Stomach smooth muscle (tissue), 2 donors: ENCODE results near the gene PAK5.

ENCODE experiments used
- H3K27ac ChIP-seq: one replicate; pipeline ENCODE4 v1.7.0; 2013; ENCODE audit warnings: mild to moderate bottlenecking, low read length, inconsistent platforms
- H3K27me3 ChIP-seq, 2 donors: one replicate each; pipeline ENCODE4 v1.7.0; 2013; ENCODE audit warnings: low read length in 2 of 2; ENCODE audit not compliant: insufficient read depth in 2 of 2, control insufficient read depth in 1 of 2
- H3K36me3 ChIP-seq, 2 donors: one replicate each; pipeline ENCODE4 v1.7.0; 2013; ENCODE audit warnings: low read length in 2 of 2; ENCODE audit not compliant: control insufficient read depth in 2 of 2, insufficient read depth in 2 of 2
- H3K4me1 ChIP-seq: one replicate; pipeline ENCODE4 v1.7.0; 2013; ENCODE audit warnings: low read length; ENCODE audit not compliant: control insufficient read depth, insufficient read depth
- H3K4me3 ChIP-seq, 2 donors: one replicate each; pipeline ENCODE4 v1.7.0; 2013; ENCODE audit warnings: low read length in 2 of 2
- H3K9ac ChIP-seq, 2 donors: one replicate each; pipeline ENCODE4 v1.7.0; 2013; ENCODE audit warnings: low read length in 2 of 2, mild to moderate bottlenecking in 1 of 2
- H3K9me3 ChIP-seq, 2 donors: one replicate each; pipeline ENCODE4 v1.7.0; 2013; ENCODE audit warnings: low read length in 2 of 2; ENCODE audit not compliant: control insufficient read depth in 2 of 2
- donor health status: healthy.
- donor health status: Pancreatic carcinoma.

Gene PAK5

GRCh38 chr20:9794831-9795230 is 44.0 kb downstream of the PAK5 start:
- H3K9ac ChIP-seq, result no peak overlapping the region
- H3K4me3 ChIP-seq, result no peak overlapping the region
- H3K4me1 ChIP-seq, result no peaks in the 10 kb centered on the region
- H3K36me3 ChIP-seq, result no peaks in the 10 kb centered on the region
- no peaks in the 10 kb centered on the region for H3K9me3 ChIP-seq
- no peaks in the 10 kb centered on the region for H3K27me3 ChIP-seq
- no peak overlapping the region for H3K27ac ChIP-seq

GRCh38 chr20:9792674-9793073 is 46.2 kb downstream of the PAK5 start:
- Histone ChIP-seq H3K36me3 (no peaks in the 10 kb centered on the region), H3K9me3 (no peaks in the 10 kb centered on the region), H3K4me1 (no peaks in the 10 kb centered on the region), H3K4me3 (no peak overlapping the region), H3K9ac (no peak overlapping the region), H3K27me3 (no peaks in the 10 kb centered on the region), H3K27ac (no peak overlapping the region)

- Histone ChIP-seq H3K4me1 (no peaks in the 10 kb centered on the region), H3K27me3 (no peaks in the 10 kb centered on the region), H3K9ac (no peak overlapping the region), H3K27ac (no peak overlapping the region), H3K9me3 (no peaks in the 10 kb centered on the region), H3K4me3 (no peak overlapping the region), H3K36me3 (no peaks in the 10 kb centered on the region)
Measured at GRCh38 chr20:9789131-9789530, 49.7 kb downstream of the PAK5 start.

- Histone ChIP-seq H3K36me3 (no peaks in the 10 kb centered on the region), H3K4me1 (no peaks in the 10 kb centered on the region), H3K4me3 (no peak overlapping the region), H3K9me3 (no peaks in the 10 kb centered on the region), H3K27ac (no peak overlapping the region), H3K27me3 (no peaks in the 10 kb centered on the region), H3K9ac (no peak overlapping the region)
Measured at GRCh38 chr20:9775176-9775575, 63.7 kb downstream of the PAK5 start.

- Histone ChIP-seq H3K4me3 (no peak overlapping the region), H3K27ac (no peak overlapping the region), H3K36me3 (no peaks in the 10 kb centered on the region), H3K9ac (no peak overlapping the region), H3K27me3 (no peaks in the 10 kb centered on the region), H3K4me1 (no peaks in the 10 kb centered on the region), H3K9me3 (no peaks in the 10 kb centered on the region)
Measured at GRCh38 chr20:9769954-9770353, 68.9 kb downstream of the PAK5 start.

GRCh38 chr20:9761476-9761875 is 77.4 kb downstream of the PAK5 start:
- Histone ChIP-seq H3K9me3 (no peaks in the 10 kb centered on the region), H3K4me3 (no peak overlapping the region), H3K4me1 (no peaks in the 10 kb centered on the region), H3K27ac (no peak overlapping the region), H3K27me3 (no peaks in the 10 kb centered on the region), H3K9ac (no peak overlapping the region), H3K36me3 (no peaks in the 10 kb centered on the region)

- Histone ChIP-seq H3K4me1 (no peaks in the 10 kb centered on the region), H3K9ac (no peak overlapping the region), H3K27ac (no peak overlapping the region), H3K4me3 (no peak overlapping the region), H3K9me3 (no peaks in the 10 kb centered on the region), H3K36me3 (no peaks in the 10 kb centered on the region), H3K27me3 (no peaks in the 10 kb centered on the region)
Measured at GRCh38 chr20:9759392-9759791, 79.5 kb downstream of the PAK5 start.

GRCh38 chr20:9758752-9759151 is 80.1 kb downstream of the PAK5 start:
- Histone ChIP-seq H3K27me3 (no peaks in the 10 kb centered on the region), H3K27ac (no peak overlapping the region), H3K4me1 (no peaks in the 10 kb centered on the region), H3K9ac (no peak overlapping the region), H3K4me3 (no peak overlapping the region), H3K9me3 (no peaks in the 10 kb centered on the region), H3K36me3 (no peaks in the 10 kb centered on the region)

- H3K9me3 ChIP-seq, result no peaks in the 10 kb centered on the region
- H3K36me3 ChIP-seq, result no peaks in the 10 kb centered on the region
- no peaks in the 10 kb centered on the region for H3K4me1 ChIP-seq
- H3K9ac ChIP-seq, result no peak overlapping the region
- H3K4me3 ChIP-seq, result no peak overlapping the region
- H3K27me3 ChIP-seq, result no peaks in the 10 kb centered on the region
- H3K27ac ChIP-seq, result no peak overlapping the region
Measured at GRCh38 chr20:9756660-9757059, 82.2 kb downstream of the PAK5 start.

GRCh38 chr20:9755301-9755700 is 83.6 kb downstream of the PAK5 start:
- Histone ChIP-seq H3K27ac (no peak overlapping the region), H3K4me1 (no peaks in the 10 kb centered on the region), H3K36me3 (no peaks in the 10 kb centered on the region), H3K9me3 (no peaks in the 10 kb centered on the region), H3K4me3 (no peak overlapping the region), H3K9ac (no peak overlapping the region), H3K27me3 (no peaks in the 10 kb centered on the region)

GRCh38 chr20:9744551-9744950 is 94.3 kb downstream of the PAK5 start:
- no peak overlapping the region for H3K27ac ChIP-seq
- H3K4me3 ChIP-seq, result no peak overlapping the region
- H3K4me1 ChIP-seq, result no peaks in the 10 kb centered on the region
- no peaks in the 10 kb centered on the region for H3K36me3 ChIP-seq
- no peak overlapping the region for H3K9ac ChIP-seq
- no peaks in the 10 kb centered on the region for H3K9me3 ChIP-seq
- H3K27me3 ChIP-seq, result no peaks in the 10 kb centered on the region

GRCh38 chr20:9743871-9744270 is 95.0 kb downstream of the PAK5 start:
- no peaks in the 10 kb centered on the region for H3K36me3 ChIP-seq
- no peaks in the 10 kb centered on the region for H3K9me3 ChIP-seq
- H3K4me3 ChIP-seq, result no peak overlapping the region
- no peaks in the 10 kb centered on the region for H3K4me1 ChIP-seq
- H3K27me3 ChIP-seq, result no peaks in the 10 kb centered on the region
- no peak overlapping the region for H3K9ac ChIP-seq
- no peak overlapping the region for H3K27ac ChIP-seq
